Muscle of arm (tissue), 12 donors: ENCODE measurements around the gene TIMM50. TPM values are rescaled to one million over a fixed set of nuclear protein-coding genes. Genes with fewer than 3 reads are reported as not detected.

Source experiments
- DNase-seq: peaks from one replicate; pipeline ENCODE4 v3.0.0-alpha.2; 2013
- polyA plus RNA-seq, 12 donors: library from polyadenylated mRNA; unstranded; fragments of 120-200 nt; gene quantifications; one replicate each; pipeline ENCODE4 v1.2.1, GENCODE V29; 2013; ENCODE audit not compliant: insufficient read length in 12 of 12

The TIMM50 gene
- polyA plus RNA-seq, 12 donors = 41.6 to 61.9 (median 46.0) TPM; not detected in 1

DNA sequence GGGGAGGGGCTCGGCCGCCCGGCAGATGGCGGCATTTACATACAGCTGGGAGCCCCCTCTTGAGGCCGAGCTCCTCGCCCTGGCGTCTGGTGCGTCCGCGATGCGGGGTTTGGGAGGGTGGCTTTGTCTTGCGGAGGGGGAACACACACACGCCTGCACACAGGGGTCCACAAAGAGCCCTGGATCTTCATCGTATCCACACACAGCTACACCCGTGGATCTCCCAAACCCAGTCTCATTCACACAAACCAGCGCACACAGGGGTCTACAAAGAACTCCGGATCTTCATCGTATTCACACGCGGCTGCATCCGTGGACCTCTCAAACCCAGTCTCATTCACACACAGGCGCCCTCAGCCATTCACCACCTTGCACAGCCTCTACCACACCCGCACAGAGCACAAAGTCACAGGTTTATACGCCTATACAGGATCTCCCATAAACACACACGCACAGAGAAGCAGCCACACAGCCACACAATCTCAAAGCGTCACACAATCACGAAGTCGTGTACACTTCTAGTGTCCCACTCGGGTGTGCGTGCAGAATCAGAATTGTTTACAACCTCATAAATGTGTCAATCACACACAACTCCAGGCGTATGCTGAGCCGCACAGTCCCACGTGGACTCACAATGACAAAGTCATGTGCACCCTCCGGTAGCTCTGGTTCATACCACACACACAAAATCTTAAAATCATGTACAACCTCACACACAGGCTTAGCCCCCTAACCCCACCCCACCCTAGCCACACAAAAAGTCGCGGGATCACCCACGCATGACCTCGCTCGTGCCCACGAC, 17.6 kb downstream of the TIMM50 start:
- DNase-seq = no peak

DNA sequence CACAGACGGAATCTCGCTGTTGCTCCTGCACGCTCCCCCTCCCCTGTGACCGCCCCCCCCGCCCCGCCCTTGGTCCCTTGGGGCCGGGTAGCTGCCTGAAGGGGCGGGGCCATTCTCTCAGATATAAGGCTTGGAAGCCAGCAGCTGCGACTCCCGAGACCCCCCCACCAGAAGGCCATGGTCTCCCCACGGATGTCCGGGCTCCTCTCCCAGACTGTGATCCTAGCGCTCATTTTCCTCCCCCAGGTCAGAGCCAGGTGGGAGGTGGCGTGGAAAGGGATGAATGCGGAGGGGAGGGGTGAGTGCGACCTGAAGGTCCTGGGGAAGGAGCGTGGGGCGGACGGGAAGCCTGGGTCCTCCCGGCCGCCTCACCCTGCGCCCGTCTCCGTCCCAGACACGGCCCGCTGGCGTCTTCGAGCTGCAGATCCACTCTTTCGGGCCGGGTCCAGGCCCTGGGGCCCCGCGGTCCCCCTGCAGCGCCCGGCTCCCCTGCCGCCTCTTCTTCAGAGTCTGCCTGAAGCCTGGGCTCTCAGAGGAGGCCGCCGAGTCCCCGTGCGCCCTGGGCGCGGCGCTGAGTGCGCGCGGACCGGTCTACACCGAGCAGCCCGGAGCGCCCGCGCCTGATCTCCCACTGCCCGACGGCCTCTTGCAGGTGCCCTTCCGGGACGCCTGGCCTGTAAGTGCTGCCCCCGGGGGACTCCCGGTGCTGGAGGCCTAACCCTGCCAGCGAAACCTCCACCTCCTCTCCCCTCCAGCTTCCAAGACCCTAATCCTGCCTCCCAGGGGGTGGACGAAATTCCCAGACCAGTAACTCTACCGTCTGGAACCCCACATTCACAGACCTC, 18.4 kb downstream of the TIMM50 start, which contains the start of gene DLL3:
Gene DLL3 (plus strand): TSS at position 150 of the 845 bp plus-strand sequence. CDS start 28 bp downstream, at position 178.
- no peak for DNase-seq

- DNase-seq = no peak
Measured at GRCh38 chr19:39499932-39500331, 19.3 kb downstream of the TIMM50 start.

GRCh38 chr19:39500543-39500942, 19.9 kb downstream of the TIMM50 start:
- DNase-seq = no peak

GRCh38 chr19:39501340-39501739, 20.7 kb downstream of the TIMM50 start:
- DNase-seq = no peak

DNA sequence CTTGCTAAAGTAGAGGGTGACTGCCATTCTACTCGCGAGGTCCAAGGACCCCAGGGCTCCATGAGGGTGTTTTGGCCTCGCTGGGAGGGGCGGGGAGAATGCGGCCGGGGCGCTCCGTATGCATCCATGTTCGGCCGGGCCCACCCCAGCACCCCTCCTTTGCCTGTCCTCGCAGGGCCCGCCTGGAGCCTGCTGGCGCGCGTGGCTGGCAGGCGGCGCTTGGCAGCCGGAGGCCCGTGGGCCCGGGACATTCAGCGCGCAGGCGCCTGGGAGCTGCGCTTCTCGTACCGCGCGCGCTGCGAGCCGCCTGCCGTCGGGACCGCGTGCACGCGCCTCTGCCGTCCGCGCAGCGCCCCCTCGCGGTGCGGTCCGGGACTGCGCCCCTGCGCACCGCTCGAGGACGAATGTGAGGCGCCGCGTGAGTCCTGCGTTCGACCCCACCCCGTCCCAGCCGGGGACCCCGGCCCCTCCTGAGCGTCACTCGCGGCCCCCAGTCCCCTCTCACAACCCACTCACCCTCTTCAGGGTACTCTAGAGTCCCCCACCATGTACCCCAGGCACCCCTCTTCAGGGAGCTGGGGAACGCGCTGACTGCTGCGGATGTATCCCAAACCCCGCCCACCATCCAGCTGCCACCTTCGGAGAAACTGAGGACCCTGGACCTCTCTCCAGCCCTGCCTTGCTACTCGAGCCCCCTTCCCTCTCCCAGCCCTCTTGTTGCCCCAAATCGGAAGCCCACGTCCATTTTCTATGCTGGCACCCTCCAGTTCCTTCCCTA, 22.2 kb downstream of the TIMM50 start:
- peak; percentile 59 for DNase-seq

DNA sequence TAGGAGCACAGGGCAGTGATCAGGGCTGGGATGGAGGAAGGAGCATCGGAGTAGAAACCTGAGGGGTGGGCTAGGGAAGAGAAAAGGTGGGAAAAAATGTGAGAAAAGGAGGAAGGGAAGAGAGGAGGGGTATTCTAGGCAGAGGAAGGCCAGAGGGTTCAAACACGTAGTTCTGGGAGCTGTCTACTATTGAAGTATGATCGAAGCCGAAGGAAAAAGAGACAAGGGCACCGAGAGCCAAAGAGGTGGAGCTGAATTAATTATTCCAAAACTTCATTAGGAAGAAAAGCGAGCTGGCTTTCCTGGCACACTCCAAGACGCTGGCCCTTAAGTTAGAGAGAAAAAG, 25.9 kb downstream of the TIMM50 start:
- DNase-seq = no peak

DNA sequence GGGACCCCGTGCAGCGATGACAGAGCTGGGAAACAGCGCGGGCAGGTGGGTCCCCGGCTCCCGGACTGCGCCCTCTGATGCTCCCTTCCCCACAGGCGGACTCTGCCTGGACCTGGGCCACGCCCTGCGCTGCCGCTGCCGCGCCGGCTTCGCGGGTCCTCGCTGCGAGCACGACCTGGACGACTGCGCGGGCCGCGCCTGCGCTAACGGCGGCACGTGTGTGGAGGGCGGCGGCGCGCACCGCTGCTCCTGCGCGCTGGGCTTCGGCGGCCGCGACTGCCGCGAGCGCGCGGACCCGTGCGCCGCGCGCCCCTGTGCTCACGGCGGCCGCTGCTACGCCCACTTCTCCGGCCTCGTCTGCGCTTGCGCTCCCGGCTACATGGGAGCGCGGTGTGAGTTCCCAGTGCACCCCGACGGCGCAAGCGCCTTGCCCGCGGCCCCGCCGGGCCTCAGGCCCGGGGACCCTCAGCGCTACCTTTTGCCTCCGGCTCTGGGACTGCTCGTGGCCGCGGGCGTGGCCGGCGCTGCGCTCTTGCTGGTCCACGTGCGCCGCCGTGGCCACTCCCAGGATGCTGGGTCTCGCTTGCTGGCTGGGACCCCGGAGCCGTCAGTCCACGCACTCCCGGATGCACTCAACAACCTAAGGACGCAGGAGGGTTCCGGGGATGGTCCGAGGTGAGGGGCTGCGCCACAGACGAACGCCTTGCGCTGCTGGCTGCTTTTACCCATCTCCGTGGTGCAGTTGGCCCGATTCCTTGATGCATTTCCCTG, 26.5 kb downstream of the TIMM50 start:
- no peak for DNase-seq

GRCh38 chr19:39507715-39508364, 27.2 kb downstream of the TIMM50 start:
- DNase-seq = no peak

DNA sequence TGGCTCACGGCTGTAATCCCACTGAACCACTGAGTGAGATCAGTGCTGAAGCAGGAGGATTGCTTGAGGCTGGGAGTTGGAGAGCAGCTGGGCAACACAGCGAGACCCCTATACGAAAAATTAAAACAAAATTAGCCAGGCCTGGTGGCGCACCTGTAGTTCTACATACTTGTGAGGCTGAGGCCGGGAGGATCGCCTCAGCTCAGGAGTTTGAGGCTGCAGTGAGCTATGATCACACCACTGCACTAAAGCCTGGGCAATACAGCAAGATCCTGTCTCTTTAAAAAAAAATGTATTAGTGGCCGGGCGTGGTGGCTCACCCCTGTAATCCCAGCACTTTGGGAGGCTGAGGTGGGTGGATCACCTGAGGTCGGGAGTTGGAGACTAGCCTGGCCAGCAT, 28.0 kb downstream of the TIMM50 start:
- DNase-seq = no peak

- no peak for DNase-seq
Measured at GRCh38 chr19:39509233-39509632, 28.6 kb downstream of the TIMM50 start.

GRCh38 chr19:39512988-39513387, 32.4 kb downstream of the TIMM50 start:
- no peak for DNase-seq

- DNase-seq = no peak
Measured at GRCh38 chr19:39514840-39515550, 34.4 kb downstream of the TIMM50 start, which contains the start of gene SELENOV. Gene SELENOV (plus strand): TSS chr19:39515139. CDS start chr19:39515213, 74 bp downstream.

GRCh38 chr19:39515551-39516191, 35.0 kb downstream of the TIMM50 start:
- DNase-seq = no peak

- no peak for DNase-seq
Measured at GRCh38 chr19:39516270-39516669, 35.6 kb downstream of the TIMM50 start.

GRCh38 chr19:39517432-39517831, 36.8 kb downstream of the TIMM50 start:
- no peak for DNase-seq

DNA sequence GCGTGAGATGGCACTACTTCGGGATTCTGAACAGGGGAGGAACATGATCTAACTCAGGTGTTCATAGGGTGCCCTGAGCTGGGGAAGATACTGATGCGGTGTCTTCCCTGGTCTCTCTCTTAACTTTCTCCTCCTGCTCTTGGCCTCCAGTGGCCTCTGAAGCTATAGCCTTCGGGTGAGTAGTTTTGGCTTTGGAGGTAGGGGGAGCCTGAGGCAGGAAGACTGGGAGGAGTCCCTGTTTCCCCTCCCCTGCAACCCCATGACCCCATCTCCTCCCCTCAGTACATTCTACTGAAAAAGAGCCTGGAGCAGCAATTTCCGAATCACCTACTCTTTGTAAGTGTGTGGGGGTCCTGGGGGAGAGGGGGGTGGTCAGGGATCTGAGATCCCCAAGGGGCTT, 37.8 kb downstream of the TIMM50 start:
- no peak for DNase-seq

GRCh38 chr19:39518975-39519374, 38.3 kb downstream of the TIMM50 start:
- no peak for DNase-seq
